ENCODE measurements around the gene SLC13A5.

SLC13A5 gene

DNA sequence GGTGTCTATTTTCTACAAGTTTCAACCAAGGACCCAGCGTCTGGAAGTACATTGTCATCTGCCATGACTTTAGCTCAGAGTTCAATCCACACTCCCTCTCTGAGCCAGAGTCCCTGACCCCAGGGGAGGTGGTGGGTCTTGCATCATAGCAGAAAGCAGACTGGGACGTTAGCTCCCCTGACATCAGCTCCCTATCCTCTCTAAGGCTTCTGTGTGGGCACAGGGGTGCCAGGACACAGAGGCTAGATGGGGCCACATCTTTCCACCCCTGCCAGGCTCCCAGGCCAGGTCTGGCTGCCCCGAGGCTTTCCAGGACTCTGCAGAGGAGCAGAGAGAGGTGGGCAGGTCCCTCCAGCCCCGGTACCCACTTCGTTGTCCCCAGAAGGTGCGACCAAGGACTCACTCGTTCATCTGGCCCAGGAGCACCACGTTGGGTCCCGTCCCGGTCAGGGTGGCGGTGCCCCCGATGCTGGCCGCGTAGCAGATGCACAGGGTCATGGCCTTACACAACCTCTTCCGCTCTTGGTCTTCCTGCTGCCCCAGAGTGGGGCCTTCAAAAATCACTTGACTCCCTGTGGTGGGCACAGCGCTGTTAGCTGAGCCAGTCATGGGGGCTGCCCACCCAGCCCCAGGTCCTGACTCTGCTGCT lies 10.5 kb downstream of the SLC13A5 start:
- Histone ChIP-seq H3K4me3 (ENCODE audit: insufficient read length, low read depth) (no peak overlapping the region), H3K27me3 (ENCODE audit: insufficient read depth, insufficient read length) (no peaks in the 10 kb centered on the region), H3K9ac (ENCODE audit: insufficient read length, low read depth) (no peak overlapping the region), H3K9me3 (ENCODE audit: insufficient read depth, low read length) (no peaks in the 10 kb centered on the region), H3K4me1 (ENCODE audit: insufficient read depth, insufficient read length) (peaks cover 6% of the 10 kb centered on the region), H3K36me3 (ENCODE audit: insufficient read depth, insufficient read length, low read length) (no peaks in the 10 kb centered on the region)
- TF ChIP-seq ZNF274 (IDR thresholded peaks at IDR 0.05; ENCODE audit: low read depth, low read length) = no peak
- no peak for TF ChIP-seq YY1 (IDR thresholded peaks at IDR 0.05; ENCODE audit: insufficient read depth, insufficient read length)
- TF ChIP-seq SUZ12 (IDR thresholded peaks at IDR 0.05; ENCODE audit: extremely low read depth, insufficient read depth, insufficient read length) = no peak
- DNase-seq (ENCODE audit: low read depth, low spot score) = no peak

DNA sequence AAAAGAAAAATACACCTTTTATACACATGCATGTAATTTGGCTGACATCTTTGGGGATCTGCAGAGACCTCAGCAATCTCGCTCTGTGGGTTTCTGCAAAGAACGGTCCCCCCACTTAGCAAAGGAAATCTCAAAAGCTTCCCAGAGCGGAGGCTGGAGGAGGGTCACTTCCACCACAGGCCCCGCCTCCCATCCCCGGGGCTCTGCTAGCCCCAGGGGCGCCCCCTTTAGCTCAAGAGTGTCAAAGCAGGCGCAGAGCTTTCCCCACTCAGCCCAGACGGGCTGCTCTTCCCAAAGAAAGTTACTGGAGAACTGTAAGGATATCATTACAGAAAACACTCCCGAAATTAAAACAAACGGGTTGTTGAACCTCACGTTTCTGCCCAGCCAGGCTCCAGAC lies 11.4 kb downstream of the SLC13A5 start:
- no peak for TF ChIP-seq YY1 (IDR thresholded peaks at IDR 0.05; ENCODE audit: insufficient read depth, insufficient read length)
- TF ChIP-seq SUZ12 (IDR thresholded peaks at IDR 0.05; ENCODE audit: extremely low read depth, insufficient read depth, insufficient read length) = no peak
- TF ChIP-seq ZNF274 (IDR thresholded peaks at IDR 0.05; ENCODE audit: low read depth, low read length) = no peak
- Histone ChIP-seq H3K4me3 (ENCODE audit: insufficient read length, low read depth) (no peak overlapping the region), H3K9me3 (ENCODE audit: insufficient read depth, low read length) (no peaks in the 10 kb centered on the region), H3K36me3 (ENCODE audit: insufficient read depth, insufficient read length, low read length) (no peaks in the 10 kb centered on the region), H3K9ac (ENCODE audit: insufficient read length, low read depth) (no peak overlapping the region), H3K4me1 (ENCODE audit: insufficient read depth, insufficient read length) (peaks cover 6% of the 10 kb centered on the region), H3K27me3 (ENCODE audit: insufficient read depth, insufficient read length) (no peaks in the 10 kb centered on the region)
- DNase-seq (ENCODE audit: low read depth, low spot score) = peak; percentile 47

DNA sequence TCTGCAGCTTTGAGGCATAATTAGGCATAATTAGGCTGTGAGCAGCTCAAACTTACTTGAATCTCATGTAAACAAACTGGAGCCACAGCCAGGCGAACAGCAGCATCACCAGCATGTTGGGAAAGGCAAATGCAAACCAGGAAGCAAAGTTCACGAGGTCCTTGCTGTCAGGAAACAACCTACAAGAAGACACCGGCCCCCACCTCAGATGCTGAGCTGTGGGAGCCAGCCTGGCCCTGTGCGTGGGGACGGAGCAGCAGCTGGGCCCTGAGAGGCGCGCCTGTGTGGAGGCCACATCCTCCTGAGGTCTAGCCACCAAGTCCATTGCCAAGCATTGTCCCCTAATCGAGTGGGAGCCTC lies 12.2 kb downstream of the SLC13A5 start:
- DNase-seq (ENCODE audit: low read depth, low spot score) = no peak
- Histone ChIP-seq H3K27me3 (ENCODE audit: insufficient read depth, insufficient read length) (no peaks in the 10 kb centered on the region), H3K36me3 (ENCODE audit: insufficient read depth, insufficient read length, low read length) (no peaks in the 10 kb centered on the region), H3K4me1 (ENCODE audit: insufficient read depth, insufficient read length) (peaks cover 6% of the 10 kb centered on the region), H3K9me3 (ENCODE audit: insufficient read depth, low read length) (no peaks in the 10 kb centered on the region), H3K4me3 (ENCODE audit: insufficient read length, low read depth) (no peak overlapping the region), H3K9ac (ENCODE audit: insufficient read length, low read depth) (no peak overlapping the region)
- TF ChIP-seq SUZ12 (IDR thresholded peaks at IDR 0.05; ENCODE audit: extremely low read depth, insufficient read depth, insufficient read length) = no peak
- TF ChIP-seq YY1 (IDR thresholded peaks at IDR 0.05; ENCODE audit: insufficient read depth, insufficient read length) = no peak
- TF ChIP-seq ZNF274 (IDR thresholded peaks at IDR 0.05; ENCODE audit: low read depth, low read length) = no peak

DNA sequence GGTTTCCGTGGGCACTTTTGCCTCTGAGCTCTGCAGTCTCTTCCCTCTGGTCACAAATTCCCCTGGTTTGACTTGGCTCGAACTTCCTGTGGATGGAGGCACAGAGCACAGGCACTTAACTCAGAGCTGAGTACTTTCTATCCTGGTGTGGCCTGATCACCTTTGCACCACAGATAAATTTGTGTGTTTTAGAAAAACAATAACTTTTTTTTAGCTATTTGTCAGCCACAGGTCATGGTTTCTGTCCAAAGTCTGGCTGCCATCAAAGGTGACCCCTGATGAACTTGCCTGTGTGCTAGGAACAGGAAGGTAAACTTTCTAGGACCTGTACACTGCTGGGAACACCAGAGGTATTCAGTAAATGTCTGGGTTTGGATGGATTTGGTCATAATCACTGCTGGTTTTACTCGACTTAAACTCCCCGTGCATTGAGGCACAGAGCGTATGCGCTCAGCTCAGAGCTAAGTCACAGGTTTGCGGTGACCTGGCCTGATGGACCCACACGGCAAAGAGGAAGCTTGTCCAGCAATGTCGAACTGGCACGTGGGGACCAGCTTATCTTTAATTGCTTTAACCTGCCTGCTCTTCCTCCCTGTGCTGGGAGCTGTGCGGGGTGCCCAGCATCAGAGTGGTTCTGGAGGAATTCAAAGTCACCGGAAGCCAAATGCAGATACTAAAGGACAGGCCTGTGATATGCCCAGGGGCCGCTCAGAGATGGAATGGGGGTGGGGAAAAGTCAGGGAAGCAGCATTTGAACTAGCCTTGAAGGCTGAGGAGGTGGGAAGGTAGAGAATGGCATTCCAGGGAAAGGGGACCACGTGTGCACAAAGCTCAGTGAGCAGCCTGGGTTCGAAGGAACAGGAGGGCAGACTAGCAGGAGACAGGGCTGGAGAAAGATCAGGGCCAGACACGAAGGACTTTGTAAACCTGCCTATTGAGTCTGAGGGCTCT lies 12.9 kb downstream of the SLC13A5 start:
- H3K9ac ChIP-seq (ENCODE audit: insufficient read length, low read depth) = no peak overlapping the region
- TF ChIP-seq SUZ12 (IDR thresholded peaks at IDR 0.05; ENCODE audit: extremely low read depth, insufficient read depth, insufficient read length) = no peak
- no peak for TF ChIP-seq ZNF274 (IDR thresholded peaks at IDR 0.05; ENCODE audit: low read depth, low read length)
- TF ChIP-seq YY1 (IDR thresholded peaks at IDR 0.05; ENCODE audit: insufficient read depth, insufficient read length) = no peak
- H3K27me3 ChIP-seq (ENCODE audit: insufficient read depth, insufficient read length) = no peaks in the 10 kb centered on the region
- H3K4me3 ChIP-seq (ENCODE audit: insufficient read length, low read depth) = no peak overlapping the region
- peak; percentile 6 for DNase-seq (ENCODE audit: low read depth, low spot score)
- H3K4me1 ChIP-seq (ENCODE audit: insufficient read depth, insufficient read length) = peaks cover 6% of the 10 kb centered on the region
- H3K36me3 ChIP-seq (ENCODE audit: insufficient read depth, insufficient read length, low read length) = no peaks in the 10 kb centered on the region
- H3K9me3 ChIP-seq (ENCODE audit: insufficient read depth, low read length) = no peaks in the 10 kb centered on the region

DNA sequence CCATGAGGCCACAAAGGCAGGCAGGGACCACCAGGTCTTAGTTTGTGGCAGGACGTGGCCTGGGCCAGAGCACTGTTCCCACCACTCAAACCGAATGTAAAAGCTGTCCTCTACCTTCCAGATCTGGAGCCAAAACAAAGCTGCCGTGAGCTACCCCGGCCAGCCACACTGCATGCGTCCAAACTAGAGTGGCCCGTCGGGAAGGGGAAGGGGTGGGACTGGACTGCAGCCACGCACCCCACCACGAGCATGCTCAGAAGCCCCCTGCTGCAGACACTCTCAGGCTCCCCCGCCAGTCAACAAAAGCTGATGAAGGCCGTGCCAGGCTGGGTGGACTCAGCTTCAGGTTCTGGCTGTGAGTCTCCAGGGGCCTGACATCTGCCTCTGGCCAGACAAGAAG lies 15.2 kb downstream of the SLC13A5 start:
- DNase-seq (ENCODE audit: low read depth, low spot score) = no peak
- peaks cover 6% of the 10 kb centered on the region for H3K4me1 ChIP-seq (ENCODE audit: insufficient read depth, insufficient read length)
- H3K9ac ChIP-seq (ENCODE audit: insufficient read length, low read depth) = no peak overlapping the region
- no peak for TF ChIP-seq SUZ12 (IDR thresholded peaks at IDR 0.05; ENCODE audit: extremely low read depth, insufficient read depth, insufficient read length)
- TF ChIP-seq ZNF274 (IDR thresholded peaks at IDR 0.05; ENCODE audit: low read depth, low read length) = no peak
- no peak for TF ChIP-seq YY1 (IDR thresholded peaks at IDR 0.05; ENCODE audit: insufficient read depth, insufficient read length)
- no peak overlapping the region for H3K4me3 ChIP-seq (ENCODE audit: insufficient read length, low read depth)
- H3K9me3 ChIP-seq (ENCODE audit: insufficient read depth, low read length) = no peaks in the 10 kb centered on the region
- no peaks in the 10 kb centered on the region for H3K27me3 ChIP-seq (ENCODE audit: insufficient read depth, insufficient read length)
- no peaks in the 10 kb centered on the region for H3K36me3 ChIP-seq (ENCODE audit: insufficient read depth, insufficient read length, low read length)

DNA sequence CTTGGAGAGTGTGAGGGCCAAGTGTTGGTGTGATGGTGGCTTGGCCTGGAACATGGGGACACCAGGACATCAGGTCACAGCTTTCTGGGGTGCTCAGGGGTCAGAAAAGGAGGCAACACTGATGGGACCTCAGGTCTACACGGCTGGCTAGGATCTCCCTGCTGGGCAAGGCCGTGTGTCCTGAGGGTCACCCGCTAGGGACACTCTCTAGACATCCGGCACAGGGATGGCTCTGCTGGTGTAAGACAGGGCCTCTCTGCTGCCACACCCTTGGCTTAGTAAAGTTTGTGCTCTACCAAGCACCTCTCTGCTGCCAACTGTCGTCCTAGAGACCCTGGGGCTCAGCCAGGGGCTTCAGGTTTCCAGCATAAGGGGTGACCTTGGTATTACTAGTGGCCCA lies 16.3 kb downstream of the SLC13A5 start:
- TF ChIP-seq YY1 (IDR thresholded peaks at IDR 0.05; ENCODE audit: insufficient read depth, insufficient read length) (no peak), SUZ12 (IDR thresholded peaks at IDR 0.05; ENCODE audit: extremely low read depth, insufficient read depth, insufficient read length) (no peak), ZNF274 (IDR thresholded peaks at IDR 0.05; ENCODE audit: low read depth, low read length) (no peak)
- Histone ChIP-seq H3K36me3 (ENCODE audit: insufficient read depth, insufficient read length, low read length) (no peaks in the 10 kb centered on the region), H3K9me3 (ENCODE audit: insufficient read depth, low read length) (no peaks in the 10 kb centered on the region), H3K27me3 (ENCODE audit: insufficient read depth, insufficient read length) (no peaks in the 10 kb centered on the region), H3K4me3 (ENCODE audit: insufficient read length, low read depth) (no peak overlapping the region), H3K9ac (ENCODE audit: insufficient read length, low read depth) (no peak overlapping the region), H3K4me1 (ENCODE audit: insufficient read depth, insufficient read length) (peaks cover 6% of the 10 kb centered on the region)
- no peak for DNase-seq (ENCODE audit: low read depth, low spot score)

DNA sequence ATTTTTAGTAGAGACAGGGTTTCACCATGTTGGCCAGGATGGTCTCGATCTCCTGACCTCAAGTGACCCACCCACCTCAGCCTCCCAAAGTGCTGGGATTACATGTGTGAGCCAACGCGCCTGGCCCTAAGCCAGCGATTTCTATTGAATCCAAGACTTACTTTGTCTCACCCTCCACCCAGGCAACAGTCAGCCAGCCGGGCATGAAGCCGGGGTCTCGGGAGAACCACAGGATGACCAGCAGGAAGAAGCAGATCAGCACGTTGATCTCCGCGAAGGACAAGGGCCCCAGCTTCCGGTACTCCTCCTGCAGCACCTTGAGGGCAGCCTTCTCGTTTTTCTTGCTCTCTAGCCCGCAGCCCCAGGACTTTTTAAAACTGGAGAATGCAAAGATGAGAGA lies 17.6 kb downstream of the SLC13A5 start:
- no peak for DNase-seq (ENCODE audit: low read depth, low spot score)
- H3K9me3 ChIP-seq (ENCODE audit: insufficient read depth, low read length) = no peaks in the 10 kb centered on the region
- no peak overlapping the region for H3K4me3 ChIP-seq (ENCODE audit: insufficient read length, low read depth)
- no peak overlapping the region for H3K9ac ChIP-seq (ENCODE audit: insufficient read length, low read depth)
- H3K4me1 ChIP-seq (ENCODE audit: insufficient read depth, insufficient read length) = no peaks in the 10 kb centered on the region
- H3K36me3 ChIP-seq (ENCODE audit: insufficient read depth, insufficient read length, low read length) = no peaks in the 10 kb centered on the region
- TF ChIP-seq ZNF274 (IDR thresholded peaks at IDR 0.05; ENCODE audit: low read depth, low read length) (no peak), SUZ12 (IDR thresholded peaks at IDR 0.05; ENCODE audit: extremely low read depth, insufficient read depth, insufficient read length) (no peak)
- no peaks in the 10 kb centered on the region for H3K27me3 ChIP-seq (ENCODE audit: insufficient read depth, insufficient read length)

All from NT2/D1 (cell line).